Activated T-cell treated with anti-CD3 and anti-CD28 coated beads for 24 hours (primary cell): ENCODE data around the gene RELL1.
A peak's percentile ranks its signal among the peaks of the same experiment; 100 is the strongest.

Experiments
- DNase-seq: peaks from one replicate; pipeline ENCODE4 v3.0.0-alpha.2; 2020; ENCODE audit warnings: low read depth

Gene RELL1, protein sequence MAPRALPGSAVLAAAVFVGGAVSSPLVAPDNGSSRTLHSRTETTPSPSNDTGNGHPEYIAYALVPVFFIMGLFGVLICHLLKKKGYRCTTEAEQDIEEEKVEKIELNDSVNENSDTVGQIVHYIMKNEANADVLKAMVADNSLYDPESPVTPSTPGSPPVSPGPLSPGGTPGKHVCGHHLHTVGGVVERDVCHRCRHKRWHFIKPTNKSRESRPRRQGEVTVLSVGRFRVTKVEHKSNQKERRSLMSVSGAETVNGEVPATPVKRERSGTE

DNA sequence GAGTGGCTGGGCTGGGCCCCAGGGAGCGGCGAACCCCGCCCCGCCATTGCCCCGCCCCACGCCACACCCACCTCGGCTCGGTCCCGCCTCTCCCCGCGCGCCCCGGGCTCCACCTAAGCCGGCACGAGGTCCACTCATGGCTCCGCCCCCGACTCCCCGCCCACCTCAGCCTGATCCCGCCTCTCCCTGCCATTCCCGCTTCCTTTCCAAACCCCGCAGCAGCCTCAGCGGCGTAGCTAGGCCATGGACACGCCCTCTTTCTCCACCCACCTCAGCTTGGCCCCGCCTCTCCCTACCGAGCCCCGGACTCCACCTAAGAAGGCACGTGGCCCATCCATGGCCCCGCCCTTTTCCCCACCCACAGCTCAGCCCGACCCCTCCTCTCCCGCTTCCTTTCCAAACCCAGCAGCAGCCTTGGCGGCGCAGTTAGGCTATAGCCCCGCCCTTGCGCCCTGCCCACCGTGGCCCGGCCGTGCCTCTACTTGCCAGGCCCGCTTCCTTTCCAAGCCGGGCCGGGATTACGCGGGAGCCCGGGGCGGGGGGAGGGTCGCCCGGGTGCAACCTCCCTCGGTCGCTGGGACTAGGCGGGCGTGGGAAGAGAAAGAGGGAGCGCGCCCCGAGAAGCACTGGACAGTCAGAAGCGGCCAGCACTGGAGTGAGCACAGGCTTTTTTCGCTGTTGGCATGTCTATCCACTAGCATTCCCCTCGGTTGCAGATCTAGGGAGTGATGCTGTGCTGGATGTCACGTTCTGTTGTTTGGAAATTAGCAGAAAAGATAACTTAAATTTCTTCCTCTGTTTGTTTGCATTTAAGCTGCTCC is at the start of gene RELL1:
Gene RELL1, minus strand, starts transcription at position 4 of the 821 bp plus-strand sequence. CDS start 89 bp downstream, outside the sequence.
- peak; percentile 100 for DNase-seq

DNA sequence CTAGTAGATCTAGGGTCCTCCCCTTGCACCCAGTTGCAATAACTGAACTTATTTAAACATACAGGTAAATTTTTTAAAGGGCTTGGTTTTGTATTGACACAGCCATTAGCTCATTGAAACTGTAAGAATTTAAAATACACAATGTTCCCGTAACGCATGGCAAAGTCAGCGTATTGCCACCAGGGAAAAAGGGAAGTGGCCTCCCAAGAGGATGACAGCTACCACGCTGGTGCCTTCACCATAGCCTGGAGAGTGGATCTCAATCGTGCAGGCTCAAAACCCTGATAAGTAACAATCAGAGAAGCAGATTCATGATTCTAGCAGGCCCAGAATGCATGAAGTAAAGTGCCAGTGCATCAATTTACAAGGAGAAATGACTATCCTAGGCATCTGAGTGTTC is 49.4 kb upstream of the RELL1 start:
- DNase-seq: no peak

DNA sequence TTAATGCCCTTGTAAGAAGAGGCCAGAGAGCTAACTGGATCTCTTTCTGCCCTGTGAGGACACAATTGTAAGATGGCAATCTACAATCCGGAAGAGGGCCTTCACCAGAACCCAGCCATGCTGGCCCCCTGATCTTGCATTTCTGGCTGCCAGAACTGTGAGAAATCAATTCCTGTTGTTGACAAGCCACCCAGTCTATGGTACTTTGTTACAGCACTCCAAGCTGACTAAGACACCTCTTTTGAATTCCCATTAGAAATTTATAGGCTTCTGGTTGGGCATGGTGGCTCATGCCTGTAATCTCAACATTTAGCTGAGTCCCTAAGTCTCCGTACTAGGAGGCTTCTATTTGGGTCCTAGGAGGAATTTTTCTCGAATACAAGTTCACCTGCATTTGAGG is 48.8 kb upstream of the RELL1 start:
- DNase-seq: no peak

DNA sequence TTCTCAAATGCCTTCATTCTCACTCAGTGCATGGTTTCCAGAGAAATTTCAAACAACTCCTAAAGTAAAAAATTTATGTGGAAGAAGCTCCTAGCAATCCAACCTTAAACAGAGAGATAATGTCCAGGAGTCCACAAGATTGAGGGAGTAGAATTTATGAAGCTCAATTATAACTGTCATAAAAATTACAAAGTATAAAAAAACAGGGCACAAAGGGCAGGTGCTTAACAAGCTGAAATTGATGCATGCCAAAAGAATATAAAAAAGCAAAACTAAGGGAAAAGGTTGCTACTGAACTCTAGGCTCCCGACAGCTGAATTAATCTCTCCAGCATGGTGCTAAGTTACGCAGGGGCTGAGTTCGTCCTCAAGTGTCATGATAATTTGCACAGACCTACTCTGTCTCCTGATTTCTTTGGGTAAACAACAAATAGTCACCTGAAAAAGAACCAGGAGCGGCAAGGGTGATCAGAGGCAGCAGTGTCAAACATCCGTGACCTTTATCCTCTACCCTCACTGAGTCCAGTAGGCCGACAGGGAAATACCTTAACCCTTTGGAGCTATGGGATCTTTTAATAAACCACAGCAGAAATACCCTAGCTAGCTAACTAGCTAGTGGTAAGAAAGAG is 47.2 kb upstream of the RELL1 start:
- DNase-seq: no peak

DNA sequence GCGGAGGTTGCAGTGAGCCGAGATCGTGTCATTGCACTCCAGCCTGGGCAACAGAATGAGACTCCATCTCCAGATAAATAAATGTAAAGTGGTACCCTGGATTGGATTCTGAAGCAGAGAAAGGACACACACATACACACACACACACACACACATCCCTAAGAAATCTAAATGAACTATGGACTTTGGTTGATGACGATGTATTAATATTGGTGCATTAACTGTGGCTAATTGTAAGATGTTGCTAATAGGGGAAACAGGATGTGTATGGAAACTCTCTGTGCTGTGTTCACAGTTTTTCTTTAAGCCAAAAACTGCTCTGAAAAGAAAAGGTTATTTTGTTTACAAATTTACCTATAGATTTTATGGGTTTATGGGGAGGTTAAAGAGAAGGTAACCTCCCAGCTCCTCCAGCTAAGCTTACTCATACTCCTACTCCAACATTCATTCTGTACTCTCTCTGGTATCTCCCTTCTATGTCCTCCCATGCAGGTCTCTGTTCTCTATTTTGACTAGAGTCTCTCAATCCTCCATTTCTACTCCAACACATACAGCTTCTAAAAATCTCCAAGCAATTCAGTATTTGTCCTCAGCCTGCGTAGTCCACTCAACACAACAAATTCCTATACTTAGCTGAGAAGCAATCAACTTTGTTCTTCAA is 46.5 kb upstream of the RELL1 start:
- DNase-seq: no peak

DNA sequence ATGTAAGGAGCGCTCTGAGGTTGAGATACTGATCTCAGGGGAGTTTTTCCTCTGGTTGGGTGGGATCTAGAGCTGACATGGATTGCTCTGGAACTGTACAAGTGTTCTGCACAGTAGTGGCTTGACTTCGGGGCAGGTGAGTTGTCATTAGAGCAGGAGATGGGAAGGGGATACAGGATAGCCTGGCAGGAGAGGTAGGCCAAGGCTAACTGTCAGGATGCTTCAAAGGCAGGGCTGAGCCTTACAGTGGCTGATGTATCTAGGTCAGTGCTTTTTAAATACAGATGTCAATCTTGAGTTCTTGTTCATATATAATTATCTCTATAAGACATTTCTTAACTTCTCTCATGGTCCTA is 43.5 kb upstream of the RELL1 start:
- DNase-seq: no peak

DNA sequence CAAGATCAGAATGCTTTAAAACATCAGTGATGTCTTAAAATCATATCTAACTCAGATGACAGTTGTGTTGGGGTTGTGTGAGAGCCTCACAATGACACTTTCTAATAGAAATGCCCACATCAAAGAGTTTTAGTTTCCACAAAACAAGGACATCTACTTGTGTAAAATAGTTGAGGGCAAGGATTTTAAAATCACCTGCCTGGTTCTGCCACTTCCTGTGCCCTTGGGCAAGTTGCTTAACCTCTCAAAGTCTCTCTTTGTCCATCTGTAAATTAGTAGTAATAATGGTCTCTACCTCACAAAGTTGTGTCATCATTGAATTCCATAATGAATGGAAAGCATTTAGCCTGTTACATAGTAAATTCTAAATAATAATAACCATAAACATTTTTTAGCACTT is 41.9 kb upstream of the RELL1 start:
- no peak for DNase-seq

DNA sequence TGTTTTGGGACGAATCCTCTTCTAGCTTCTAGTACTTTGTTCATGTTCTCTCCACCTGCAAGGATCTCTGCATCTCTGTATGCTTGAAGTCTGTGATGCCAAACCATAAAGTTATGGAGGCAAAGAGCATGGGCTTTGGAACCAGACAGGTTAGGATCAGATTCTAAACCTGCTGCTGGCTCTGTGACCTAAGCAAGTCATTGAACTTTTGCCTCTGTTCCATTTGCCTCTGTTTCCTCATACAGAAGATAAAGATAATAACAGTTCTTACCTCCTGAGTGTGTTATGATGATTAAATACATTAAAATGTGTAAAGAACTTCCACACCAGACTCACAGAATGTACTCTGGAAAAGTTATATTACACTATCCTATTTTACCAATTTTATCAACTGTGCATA is 41.5 kb upstream of the RELL1 start:
- DNase-seq: no peak

DNA sequence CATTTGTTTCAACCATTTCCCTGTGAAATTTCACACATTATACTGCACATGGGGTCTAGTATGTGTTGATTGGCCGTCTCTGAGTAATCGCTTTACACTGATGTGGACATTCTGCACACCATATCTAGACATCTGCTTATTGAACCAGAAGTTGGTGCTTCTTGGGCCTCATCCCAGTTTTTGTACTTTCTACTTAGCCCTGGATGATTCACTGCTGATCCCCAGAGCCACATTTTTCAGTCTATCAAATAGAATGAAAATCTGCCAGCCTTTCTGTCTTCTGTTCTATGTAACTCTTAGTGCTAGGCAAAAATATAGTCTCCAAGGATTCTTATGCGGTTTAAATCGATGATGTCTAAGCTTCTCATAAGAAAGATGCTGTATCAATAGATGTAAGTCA is 40.5 kb upstream of the RELL1 start:
- no peak for DNase-seq

DNA sequence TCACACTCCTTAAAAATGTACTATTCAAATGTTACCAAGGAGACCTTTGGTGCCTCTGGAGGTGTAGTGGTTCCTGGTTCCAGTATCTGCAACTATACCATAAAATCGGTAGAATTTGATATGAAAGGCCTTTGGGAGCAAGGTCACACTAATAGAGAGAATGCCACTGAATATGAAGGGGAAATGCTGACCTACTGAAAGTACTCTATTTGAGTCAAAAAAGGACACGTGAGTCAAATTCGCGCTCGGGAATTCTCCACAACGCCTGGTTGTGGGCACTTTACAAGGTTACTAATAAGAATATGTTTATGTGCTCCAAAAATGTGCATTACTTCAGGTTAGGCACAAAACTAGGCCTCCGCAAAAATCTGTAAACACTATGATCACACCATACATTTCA is 39.5 kb upstream of the RELL1 start:
- DNase-seq: no peak

DNA sequence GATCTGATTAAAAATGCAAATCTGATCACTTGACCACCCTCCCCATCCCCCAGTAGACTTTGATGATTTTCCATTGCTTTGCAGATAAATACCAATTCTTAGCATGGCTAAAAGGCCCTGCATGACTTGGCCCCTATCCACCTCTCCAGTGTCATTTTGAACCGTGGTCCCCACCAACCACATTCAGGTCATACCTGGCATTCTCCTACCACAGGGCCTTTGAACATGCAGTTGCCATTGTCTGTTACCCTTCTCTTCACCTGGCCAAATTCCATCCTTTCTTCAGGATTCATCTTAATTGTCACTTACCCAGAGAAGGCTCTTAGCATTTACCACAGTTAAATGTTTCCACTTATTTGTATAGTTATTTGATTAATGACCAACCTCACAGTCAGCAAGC is 36.9 kb upstream of the RELL1 start:
- no peak for DNase-seq

DNA sequence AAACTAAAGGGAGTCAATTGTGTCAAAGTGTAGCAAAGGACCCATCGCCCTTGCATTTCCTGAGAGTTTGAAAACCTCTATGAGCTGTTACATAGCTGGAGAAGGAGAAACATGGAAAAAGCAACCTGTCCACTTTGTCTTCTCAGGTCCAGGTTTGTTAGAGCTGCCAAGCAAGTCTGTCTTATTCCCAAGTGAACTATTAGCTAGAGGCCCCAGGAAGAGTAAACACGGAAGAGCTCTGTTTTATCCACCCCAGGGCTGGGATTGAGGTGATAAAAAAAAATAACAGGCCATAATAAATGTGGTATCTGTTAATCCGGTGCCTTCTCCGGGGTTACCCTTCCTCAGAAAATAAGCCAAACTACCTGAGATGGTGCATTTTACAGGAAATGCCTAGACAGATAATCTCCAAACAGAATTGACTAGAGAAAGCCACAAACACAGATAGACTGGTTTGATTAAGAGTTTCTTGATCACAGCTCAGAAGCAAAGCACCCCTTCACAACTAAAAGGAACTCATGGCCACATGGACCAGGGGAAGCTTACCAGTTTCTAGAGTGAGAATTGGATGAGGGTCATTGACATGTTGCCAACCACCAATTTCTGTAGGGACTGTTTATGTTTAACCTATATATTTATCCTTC is 35.9 kb upstream of the RELL1 start:
- no peak for DNase-seq

DNA sequence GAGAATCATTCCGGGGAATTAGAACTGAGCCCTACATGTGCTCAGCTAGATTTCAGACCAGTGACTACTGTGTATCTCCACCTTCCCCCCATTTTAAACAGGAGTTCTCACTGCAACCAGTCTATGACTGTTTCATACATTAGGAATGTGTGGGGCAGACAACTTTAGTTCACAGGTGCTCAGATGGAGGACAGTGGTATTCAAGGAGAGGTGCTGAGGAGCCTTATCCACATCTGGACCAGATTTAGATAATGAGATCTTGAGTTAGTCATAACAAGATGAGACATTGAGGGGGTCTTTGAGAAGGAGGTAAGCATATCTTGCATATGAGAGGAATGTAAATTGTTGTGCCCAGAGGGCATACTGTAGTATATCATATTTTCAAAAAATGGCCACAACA is 32.8 kb upstream of the RELL1 start:
- no peak for DNase-seq

DNA sequence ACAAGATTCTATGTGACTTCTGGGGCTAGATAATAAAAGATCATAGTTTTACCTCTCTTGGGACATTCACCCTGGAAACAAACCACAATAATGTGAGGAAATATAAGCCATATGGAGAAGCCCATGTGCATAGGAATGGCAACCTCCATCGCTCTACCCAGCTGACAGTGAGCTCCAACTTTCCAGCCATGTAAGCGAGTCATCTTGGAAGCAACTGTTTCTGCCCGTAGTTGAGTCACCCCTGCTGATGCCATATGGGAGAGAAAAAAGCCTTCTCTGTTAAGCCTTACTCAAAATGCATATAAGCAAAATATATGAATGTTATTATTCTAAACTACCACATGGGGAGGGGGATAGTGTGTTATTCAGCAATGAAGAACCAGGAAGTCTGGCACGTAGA is 31.4 kb upstream of the RELL1 start:
- DNase-seq: no peak

DNA sequence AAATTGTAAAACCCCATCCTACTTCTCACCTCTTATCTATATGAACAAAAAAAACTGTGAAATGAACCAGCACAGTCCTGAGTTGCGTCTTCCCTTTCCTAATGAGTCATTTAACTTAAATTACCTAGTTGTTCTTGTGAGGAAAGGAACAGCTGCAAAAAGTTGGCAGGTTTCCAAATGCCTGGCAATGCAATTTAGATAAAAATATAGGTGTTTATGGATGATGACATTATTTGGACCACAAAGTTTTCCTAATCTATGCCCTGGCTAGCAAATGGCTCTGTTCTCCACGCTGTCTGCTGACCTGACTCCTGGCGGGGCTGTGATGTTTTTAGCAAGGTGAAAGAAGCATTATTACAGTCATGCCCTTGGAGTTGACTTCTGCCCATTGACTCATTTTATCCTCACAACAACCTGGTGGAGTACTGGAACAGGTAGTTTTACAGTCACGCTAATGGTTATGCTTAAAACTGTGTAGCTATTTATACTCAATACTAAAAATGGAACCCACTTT is 29.8 kb upstream of the RELL1 start:
- no peak for DNase-seq

DNA sequence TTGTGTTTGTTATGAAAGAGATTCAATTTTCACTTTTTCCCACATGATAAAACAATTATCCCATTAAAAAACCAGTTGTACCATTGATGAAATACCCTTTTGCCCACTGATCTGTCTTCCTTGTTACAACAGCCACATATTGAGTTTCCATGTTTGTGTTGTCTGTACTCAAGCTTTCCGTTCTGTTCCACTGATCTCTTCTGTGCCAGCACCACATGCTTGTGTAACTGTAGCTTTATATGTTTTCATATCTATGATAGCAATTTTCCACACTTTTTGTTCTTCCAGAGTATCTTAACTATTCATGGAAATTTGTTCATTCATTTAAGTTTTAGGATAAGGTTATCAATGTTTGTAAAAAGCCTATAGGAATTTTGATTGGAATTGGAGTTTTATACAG is 24.3 kb upstream of the RELL1 start:
- DNase-seq: no peak

DNA sequence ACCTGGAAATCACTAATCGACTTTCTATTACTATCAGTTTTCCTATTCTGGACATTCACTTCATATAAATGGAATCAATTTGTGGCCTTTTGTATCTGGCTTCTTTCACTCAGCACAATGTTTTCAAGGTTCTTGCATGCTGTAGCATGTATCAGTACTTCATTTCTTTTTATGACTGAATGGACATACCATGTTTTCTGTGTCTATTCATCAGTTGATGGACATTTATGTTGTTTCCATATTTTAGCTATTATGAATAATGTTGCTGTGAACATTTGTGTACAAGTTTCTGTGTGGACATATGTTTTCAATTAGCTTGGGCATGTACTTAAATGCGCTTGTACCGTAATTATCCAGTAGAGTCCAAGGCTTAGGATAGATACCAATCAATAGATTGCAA is 19.9 kb upstream of the RELL1 start:
- DNase-seq: no peak

DNA sequence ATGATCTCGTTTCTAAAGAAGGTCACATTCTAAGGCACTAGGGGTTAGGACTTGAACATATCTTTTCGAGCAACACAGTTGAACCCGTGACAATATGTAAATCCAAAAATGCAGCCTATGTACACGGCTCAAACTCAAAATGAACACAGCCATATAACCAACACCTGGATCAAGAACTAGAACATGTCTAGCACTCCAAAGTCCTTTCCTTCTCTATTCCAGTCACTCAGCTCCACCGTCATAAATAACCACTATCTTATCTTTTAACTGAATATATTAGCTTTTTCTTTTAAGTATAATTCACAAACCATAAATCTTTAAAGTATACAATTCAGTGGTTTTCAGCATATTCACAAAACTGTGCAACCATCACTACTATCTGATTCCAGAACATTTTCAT is 19.4 kb upstream of the RELL1 start:
- DNase-seq: no peak

DNA sequence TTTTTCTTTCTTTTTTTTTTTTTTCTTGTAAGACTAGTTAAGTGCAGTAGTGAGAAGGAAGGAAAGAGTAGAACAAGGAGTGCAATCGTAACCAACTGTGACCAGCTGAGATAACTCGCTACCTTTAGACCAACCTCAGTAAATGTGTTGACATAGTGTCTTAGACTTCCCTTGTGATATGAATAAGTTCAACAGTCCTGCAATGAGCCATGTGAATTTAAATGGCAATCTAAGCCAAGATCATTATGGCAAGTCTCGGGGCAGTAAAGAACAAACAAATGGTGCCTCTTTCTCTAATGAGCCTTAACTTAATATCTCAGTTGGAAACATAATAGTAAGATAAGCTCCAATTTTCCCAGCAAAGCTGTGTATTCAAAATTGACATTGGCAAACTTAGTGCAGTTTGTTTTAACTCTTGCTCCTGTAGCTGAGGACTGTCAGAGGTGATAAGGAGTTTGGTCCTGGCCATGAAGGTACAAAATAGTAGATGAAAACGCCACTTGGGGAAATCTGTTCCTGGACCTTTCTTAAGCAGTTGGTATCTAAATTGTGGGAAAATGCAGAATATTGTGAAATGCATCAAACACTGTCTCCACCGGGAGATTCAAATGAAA is 13.8 kb upstream of the RELL1 start:
- DNase-seq: no peak

DNA sequence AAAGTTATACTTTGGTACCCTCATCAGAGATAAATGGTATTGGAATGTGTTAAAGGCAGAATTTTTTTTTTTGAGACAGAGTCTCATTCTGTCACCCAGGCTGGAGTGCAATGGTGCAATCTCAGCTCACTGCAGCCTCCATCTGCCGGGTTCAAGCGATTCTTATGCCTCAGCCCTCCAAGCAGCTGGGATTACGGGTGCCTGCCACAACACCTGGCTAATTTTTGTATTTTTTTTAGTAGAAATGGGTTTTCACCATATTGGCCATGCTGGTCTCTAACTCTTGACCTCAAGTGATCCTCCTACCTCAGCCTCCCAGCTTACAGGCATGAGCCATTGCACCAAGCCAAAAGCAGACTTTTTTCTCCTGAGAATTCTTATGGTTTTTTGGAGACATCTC is 11.4 kb upstream of the RELL1 start:
- no peak for DNase-seq

DNA sequence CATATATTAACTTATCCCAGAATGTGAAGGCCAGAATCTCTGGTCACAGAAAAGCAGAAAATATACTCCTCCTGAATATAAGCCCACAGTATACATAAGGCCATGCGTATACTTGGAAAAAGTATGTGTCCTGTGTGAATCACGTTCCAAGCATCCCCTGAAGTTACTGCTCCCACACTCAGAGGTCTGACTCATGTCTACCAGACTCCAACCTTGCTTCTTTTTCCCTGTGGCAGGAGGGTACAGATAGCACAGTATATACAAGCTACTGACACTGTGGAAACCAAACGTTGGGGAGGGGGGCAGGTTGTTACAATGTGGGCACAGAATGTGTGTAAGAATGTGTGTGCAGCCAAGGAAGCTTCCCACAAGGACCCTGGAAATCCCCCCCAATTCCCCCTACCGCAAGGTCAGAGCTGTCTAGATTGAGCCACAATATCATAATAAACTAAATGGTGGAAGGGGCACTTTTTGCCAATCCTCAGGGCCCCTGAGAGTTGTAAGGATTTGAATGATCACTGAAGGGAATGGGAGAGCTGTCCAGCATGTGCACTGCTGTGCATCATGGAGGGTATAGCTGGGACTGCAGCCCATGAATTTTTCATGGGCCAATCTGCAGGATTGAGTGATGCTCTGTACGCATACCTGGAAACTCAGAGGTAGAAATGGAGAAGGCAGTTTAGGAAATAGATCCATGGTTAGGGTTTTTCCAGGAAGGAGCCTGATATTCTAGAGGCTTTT is 7.4 kb upstream of the RELL1 start:
- no peak for DNase-seq
